Erythroblast (primary cell): ENCODE data around the gene ELANE.

Experiments
- GATA1 ChIP-seq: IDR thresholded peaks from 2 replicates; pipeline ENCODE4 v1.6.1; 2011; ENCODE audit warnings: low read depth, mild to moderate bottlenecking, control low read depth, low read length, moderate library complexity
- POLR2A ChIP-seq: IDR thresholded peaks from 2 replicates; pipeline ENCODE4 v1.6.1; 2011; ENCODE audit warnings: mild to moderate bottlenecking, low read length

DNA sequence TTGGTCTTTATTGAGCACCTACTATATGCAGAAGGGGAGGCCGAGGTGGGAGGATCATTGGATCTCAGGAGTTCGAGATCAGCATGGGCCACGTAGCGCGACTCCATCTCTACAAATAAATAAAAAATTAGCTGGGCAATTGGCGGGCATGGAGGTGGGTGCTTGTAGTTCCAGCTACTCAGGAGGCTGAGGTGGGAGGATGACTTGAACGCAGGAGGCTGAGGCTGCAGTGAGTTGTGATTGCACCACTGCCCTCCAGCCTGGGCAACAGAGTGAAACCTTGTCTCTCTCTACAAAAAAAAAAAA is 11.2 kb downstream of the ELANE start:
- TF ChIP-seq POLR2A (no peak), GATA1 (no peak)
